Glutamatergic neuron (in vitro differentiated cells): ENCODE measurements around the gene SYT14. TPM values are rescaled to one million over a fixed set of nuclear protein-coding genes. Genes with fewer than 3 reads are reported as not detected.

Experiments
- DNase-seq: peaks from one replicate; pipeline ENCODE4 v3.0.0; 2022
- H3K27ac Mint-ChIP-seq: one replicate; pipeline ENCODE4 v1.8.0; 2020; ENCODE audit warnings: mild to moderate bottlenecking, mixed read lengths, inconsistent platforms; ENCODE audit not compliant: unreplicated experiment
- H3K27me3 Mint-ChIP-seq: one replicate; pipeline ENCODE4 v1.8.0; 2020; ENCODE audit warnings: mild to moderate bottlenecking, moderate library complexity, mixed read lengths, inconsistent platforms; ENCODE audit not compliant: unreplicated experiment
- H3K36me3 Mint-ChIP-seq: one replicate; pipeline ENCODE4 v1.8.0; 2020; ENCODE audit warnings: mild to moderate bottlenecking, mixed read lengths, inconsistent platforms; ENCODE audit not compliant: unreplicated experiment
- H3K4me1 Mint-ChIP-seq: one replicate; pipeline ENCODE4 v1.8.0; 2020; ENCODE audit warnings: mild to moderate bottlenecking, low read depth, mixed read lengths, inconsistent platforms; ENCODE audit not compliant: unreplicated experiment
- H3K4me3 Mint-ChIP-seq: one replicate; pipeline ENCODE4 v1.8.0; 2020; ENCODE audit warnings: mild to moderate bottlenecking, mixed read lengths, inconsistent platforms; ENCODE audit not compliant: unreplicated experiment
- H3K9me3 Mint-ChIP-seq: one replicate; pipeline ENCODE4 v1.8.0; 2020; ENCODE audit warnings: mild to moderate bottlenecking, moderate library complexity, mixed read lengths, inconsistent platforms; ENCODE audit not compliant: unreplicated experiment
- CTCF ChIP-seq: fragments of 200-600 bp; sonication (generic); IDR thresholded peaks from one replicate; pipeline ENCODE4 v1.5.0; 2021; ENCODE audit not compliant: partially characterized antibody, unreplicated experiment
- total RNA-seq: library from RNA; stranded (reverse); fragmentation: NEBNext Ultra II Directional; extraction: Animal tissue kit (Norgen Biotek cat#: 25700); gene quantifications from one replicate; pipeline ENCODE4 v1.2.1, GENCODE V29; 2021; ENCODE audit not compliant: unreplicated experiment

The SYT14 gene
- total RNA-seq, 1 donor from 2014 or later: 18.1 TPM

- Mint-ChIP-seq H3K9me3 (no peaks in the 10 kb centered on the region), H3K36me3 (no peaks in the 10 kb centered on the region), H3K4me3 (no peak overlapping the region), H3K27ac (no peak overlapping the region), H3K4me1 (no peaks in the 10 kb centered on the region), H3K27me3 (no peaks in the 10 kb centered on the region)
- DNase-seq: no peak
- TF ChIP-seq CTCF: no peak
Measured at GRCh38 chr1:210117198-210117597, 179.2 kb downstream of the SYT14 start.

DNA sequence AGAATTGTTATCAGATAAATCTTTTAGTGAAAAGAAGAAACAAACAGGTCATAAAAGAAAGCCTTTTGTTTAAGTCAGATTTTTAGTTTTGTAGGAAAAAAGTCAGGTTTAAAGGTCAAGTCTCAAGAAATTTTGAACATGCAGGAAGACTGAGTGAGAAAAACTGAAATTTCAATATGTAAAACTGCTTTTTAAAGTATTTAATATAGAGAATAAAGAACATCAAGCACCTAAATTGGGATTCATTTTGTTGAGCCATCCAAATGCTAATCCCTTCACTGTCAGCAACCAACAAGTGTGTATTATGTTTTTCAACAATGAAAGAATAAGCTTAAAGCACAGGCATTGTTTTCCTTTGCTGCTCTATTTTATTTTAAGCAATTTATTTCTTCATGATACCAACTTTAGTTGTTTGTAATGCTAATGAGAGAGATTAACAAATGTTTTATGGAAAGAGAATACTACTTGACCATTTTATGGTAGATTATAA is 179.7 kb downstream of the SYT14 start:
- H3K9me3 Mint-ChIP-seq: no peaks in the 10 kb centered on the region
- no peaks in the 10 kb centered on the region for H3K36me3 Mint-ChIP-seq
- no peaks in the 10 kb centered on the region for H3K4me1 Mint-ChIP-seq
- H3K27me3 Mint-ChIP-seq: no peaks in the 10 kb centered on the region
- no peak overlapping the region for H3K27ac Mint-ChIP-seq
- DNase-seq: no peak
- no peak for TF ChIP-seq CTCF
- no peak overlapping the region for H3K4me3 Mint-ChIP-seq

DNA sequence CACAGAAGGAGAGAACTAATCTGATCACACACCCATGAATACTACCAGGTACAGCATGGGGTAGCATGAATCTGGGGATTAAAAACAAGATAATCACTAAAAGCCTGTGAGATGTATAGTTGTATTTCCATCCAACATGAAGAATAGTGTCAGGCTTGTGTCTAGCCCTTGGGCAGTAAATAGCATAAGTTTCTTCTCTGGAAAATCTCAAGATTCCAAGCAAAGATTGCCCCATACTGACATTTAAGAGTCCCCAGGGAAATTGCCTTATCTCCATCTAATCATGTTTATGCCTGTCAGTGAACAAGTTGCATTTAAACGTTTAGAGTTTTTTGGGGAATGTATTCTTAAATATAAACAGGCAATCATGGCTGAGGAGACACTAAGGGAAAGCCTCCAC is 185.4 kb downstream of the SYT14 start:
- no peak for DNase-seq
- H3K4me3 Mint-ChIP-seq: no peak overlapping the region
- no peaks in the 10 kb centered on the region for H3K9me3 Mint-ChIP-seq
- no peak for TF ChIP-seq CTCF
- no peaks in the 10 kb centered on the region for H3K36me3 Mint-ChIP-seq
- H3K27ac Mint-ChIP-seq: no peak overlapping the region
- H3K27me3 Mint-ChIP-seq: no peaks in the 10 kb centered on the region
- H3K4me1 Mint-ChIP-seq: peaks cover 2% of the 10 kb centered on the region

- Mint-ChIP-seq H3K27ac (no peak overlapping the region), H3K4me3 (no peak overlapping the region), H3K36me3 (no peaks in the 10 kb centered on the region)
Measured at GRCh38 chr1:210123924-210124589, 186.0 kb downstream of the SYT14 start.

More at GRCh38 chr1:210123924-210124589, 186.0 kb downstream of the SYT14 start:
- Mint-ChIP-seq H3K9me3 (no peaks in the 10 kb centered on the region), H3K27me3 (no peaks in the 10 kb centered on the region), H3K4me1 (peaks cover 2% of the 10 kb centered on the region)
- TF ChIP-seq CTCF: no peak
- DNase-seq: no peak
